GM10266 (cell line): ENCODE results near the gene TTC1.
A peak's percentile ranks its signal among the peaks of the same experiment; 100 is the strongest.
"Not testable (repeated sequence)": the region's sequence is repeated elsewhere in the genome, so short reads cannot be mapped to it uniquely, and the experiment has no call there.

ENCODE experiments used
- DNase-seq: peaks from one replicate; pipeline ENCODE4 v3.0.0; 2012; ENCODE audit errors: extremely low spot score
- TF ChIP-seq, protein P1 (sequence below): IDR thresholded peaks from 2 replicates; pipeline ENCODE4 v1.5.1; 2012; ENCODE audit warnings: mild to moderate bottlenecking, low read depth; ENCODE audit not compliant: control insufficient read depth, insufficient read depth; ENCODE audit errors: missing control alignments

TTC1 gene, protein sequence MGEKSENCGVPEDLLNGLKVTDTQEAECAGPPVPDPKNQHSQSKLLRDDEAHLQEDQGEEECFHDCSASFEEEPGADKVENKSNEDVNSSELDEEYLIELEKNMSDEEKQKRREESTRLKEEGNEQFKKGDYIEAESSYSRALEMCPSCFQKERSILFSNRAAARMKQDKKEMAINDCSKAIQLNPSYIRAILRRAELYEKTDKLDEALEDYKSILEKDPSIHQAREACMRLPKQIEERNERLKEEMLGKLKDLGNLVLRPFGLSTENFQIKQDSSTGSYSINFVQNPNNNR

DNA sequence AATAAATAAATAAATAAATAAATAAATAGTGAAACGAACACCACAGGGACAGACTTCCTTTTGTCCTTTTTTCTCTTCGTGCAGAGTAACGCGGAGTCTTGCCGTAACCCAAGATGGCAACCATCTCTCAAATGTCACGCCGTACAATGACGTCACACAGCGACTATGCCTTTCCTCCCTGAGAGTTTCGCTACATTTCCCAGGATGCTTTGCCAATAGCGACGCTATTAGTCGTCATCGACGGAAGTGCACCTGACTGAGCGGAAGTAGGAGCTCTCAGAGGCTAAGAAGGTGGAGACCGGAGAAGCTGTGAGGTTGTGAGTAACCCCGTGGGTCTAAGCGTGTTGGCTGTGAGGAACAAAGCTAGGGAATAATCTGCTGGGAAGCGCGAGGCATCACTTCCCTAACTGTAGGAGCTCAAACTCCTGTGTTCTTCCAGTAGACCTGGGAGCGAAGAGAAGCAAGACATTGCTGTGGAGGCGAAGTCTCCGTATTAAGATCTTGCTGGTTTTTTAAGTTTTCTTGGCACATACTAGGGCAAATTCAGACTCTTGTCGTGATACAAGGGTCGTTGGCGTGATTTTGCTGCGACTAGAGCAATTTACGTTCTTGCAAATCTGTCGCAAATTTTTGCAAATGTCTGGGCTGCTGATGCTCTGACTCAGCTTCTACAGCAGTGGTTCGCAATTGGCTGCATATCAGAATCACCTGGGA, at the start of gene TTC1:
Gene TTC1, plus strand, starts transcription at position 263 of the 714 bp plus-strand sequence. CDS start 1,390 bp downstream, outside the sequence.
- peak; percentile 89 for DNase-seq
- TF ChIP-seq, protein P1, sequence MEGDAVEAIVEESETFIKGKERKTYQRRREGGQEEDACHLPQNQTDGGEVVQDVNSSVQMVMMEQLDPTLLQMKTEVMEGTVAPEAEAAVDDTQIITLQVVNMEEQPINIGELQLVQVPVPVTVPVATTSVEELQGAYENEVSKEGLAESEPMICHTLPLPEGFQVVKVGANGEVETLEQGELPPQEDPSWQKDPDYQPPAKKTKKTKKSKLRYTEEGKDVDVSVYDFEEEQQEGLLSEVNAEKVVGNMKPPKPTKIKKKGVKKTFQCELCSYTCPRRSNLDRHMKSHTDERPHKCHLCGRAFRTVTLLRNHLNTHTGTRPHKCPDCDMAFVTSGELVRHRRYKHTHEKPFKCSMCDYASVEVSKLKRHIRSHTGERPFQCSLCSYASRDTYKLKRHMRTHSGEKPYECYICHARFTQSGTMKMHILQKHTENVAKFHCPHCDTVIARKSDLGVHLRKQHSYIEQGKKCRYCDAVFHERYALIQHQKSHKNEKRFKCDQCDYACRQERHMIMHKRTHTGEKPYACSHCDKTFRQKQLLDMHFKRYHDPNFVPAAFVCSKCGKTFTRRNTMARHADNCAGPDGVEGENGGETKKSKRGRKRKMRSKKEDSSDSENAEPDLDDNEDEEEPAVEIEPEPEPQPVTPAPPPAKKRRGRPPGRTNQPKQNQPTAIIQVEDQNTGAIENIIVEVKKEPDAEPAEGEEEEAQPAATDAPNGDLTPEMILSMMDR: no peak

DNA sequence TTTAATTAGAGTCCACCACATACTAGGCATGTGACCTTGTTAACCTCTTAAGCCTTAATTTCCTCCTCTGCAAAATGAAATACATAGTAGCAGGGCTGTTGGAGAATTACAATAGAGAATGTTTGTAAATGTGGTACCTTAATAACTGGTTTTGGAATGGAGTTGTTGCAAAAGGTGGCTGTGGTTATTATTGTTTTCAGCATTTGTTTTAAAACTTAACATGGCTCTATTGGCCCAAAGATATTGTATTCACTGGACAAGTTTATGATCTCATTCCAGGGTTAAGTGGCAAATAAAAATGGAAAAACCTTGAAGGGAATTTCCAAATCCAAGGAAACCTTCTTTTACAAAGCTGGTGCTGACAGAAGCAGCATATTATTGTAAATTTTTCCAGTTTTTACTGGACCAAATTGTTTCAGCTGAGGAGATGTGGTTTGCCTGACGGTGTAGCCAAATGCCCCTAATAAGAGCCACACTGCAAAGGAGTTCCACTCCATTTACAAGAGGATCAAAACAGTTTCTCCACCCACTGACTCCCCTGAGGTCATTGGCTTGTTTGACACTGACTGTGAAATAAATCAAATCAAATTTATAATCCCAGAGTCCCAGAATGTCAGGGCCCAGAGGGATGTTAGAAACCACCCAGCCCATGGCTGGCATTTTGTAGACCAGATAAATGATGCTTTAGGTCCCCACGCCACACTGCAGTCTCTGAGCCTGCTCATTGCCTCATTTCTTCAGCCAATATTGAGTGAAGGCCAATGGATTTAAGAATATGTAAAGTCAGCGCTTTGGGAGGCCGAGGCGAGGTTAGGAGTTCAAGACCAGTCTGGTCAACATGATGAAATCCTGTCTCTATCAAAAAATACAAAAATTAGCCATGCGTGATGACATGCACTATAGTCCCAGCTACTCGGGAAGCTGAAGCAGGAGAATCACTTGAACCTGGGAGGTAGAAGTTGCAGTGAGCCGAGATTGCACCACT, 47.5 kb upstream of the TTC1 start:
- DNase-seq: no peak
- TF ChIP-seq, protein P1: no peak

DNA sequence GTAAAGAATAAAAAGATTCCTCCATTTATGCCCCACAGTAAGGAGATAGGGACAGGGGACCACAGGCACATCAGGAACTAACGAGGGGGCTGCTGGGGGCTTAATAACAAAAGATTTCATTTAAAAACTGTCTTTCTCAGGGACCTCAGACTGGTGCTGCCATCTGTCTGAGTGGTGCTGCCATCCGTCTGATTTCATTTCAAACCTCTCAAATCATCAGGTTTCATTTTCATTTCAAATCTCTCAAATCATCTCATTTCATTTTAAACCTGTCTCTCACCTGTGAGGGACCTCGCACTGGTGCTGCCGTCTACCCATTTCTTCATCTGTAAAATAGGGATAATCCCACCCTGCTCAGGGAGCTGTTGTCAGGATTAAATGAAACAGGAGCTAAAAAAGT, 46.7 kb upstream of the TTC1 start:
- no peak for DNase-seq
- TF ChIP-seq, protein P1: no peak

DNA sequence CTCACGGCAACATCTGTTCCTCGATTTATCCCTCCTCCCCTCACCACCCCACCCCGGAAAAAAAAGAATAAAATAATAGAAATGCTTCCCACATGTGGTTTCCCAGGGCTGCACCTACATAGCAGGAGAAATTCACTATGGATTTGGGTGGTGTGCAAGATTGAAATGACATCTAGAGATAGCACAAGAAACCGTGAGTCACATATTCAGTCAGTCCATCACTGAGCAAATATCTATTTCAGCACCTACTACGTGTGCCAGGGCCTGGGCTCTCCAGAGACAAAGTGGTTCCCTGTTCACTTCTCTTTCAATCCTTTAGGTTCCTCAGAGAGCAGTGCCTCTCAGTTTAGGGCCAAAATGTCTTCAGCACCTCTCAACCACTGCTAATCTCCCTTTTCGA, 45.0 kb upstream of the TTC1 start:
- DNase-seq: no peak
- TF ChIP-seq, protein P1: no peak

DNA sequence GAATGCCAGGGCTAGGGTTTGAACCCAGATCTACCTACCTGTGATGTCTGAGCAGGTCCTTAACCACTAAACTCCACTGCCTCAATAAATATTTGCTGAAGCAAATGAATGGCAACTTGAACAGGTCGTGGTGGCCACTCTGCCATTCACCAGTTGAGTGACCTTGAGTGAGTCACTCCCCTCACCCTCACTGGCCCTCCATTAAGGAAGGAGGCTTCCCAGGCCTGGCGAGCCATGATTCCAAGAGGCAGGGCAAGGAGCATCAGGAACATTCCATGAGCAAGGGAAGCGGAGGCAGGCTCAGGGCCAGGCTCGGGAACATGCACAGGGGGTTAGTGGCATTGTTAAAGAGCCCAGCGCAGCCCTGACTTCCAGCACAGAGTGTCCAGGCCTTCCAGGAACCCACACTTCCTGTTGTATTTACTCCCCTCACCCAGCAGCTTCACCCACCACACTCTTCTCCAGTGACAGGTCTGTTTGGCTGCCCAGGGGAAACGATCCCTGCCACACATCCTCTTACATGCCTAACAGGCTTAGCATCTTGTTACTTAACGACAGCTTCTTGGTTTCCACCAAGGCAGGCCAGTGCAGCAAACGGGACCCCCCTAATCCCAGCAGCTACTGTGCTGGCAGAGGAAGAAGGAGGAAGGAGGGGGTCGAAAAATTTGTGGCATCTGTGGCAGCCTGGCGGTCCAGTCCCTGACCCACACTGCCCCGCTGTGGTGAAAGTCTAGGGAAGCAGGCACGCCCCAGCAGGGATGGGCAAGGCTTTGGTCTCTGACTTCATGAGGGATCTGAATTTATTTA, 43.7 kb upstream of the TTC1 start:
- TF ChIP-seq, protein P1: peak; percentile 60
- no peak for DNase-seq

DNA sequence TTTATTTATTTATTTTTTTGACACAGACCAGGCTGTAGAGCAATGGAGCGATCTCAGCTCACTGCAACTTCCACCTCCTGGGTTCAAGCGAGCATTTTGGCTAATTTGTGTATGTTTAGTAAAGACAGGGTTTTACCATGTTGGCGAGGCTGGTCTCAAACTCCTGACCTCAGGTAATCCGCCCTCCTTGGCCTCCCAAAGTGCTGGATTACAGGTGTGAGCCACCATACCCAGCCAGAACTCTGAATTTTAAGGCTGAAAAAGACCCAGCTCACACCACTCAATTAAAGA, 43.2 kb upstream of the TTC1 start:
- not testable (repeated sequence) for DNase-seq

DNA sequence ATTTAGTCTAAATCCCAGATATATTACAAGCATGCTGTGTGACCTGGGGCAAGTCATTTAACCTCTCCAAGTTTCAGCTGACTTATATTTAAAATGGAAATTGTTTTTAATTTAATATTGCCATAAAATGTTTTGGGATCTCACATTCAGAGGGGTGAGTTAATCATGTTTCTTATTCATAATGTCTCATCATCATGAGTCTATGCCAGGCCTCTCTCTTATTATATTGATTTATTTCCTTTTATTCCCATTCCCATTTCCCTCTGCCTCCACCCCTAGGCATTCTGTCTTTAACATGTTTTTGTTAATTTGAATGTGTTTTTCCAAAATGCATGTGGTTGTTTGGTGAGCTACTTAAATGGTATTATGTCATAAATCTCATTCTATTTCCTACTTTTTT, 39.0 kb upstream of the TTC1 start:
- TF ChIP-seq, protein P1: no peak
- DNase-seq: no peak
